ENCODE data around the gene MTCL1. TPM values are rescaled to one million over a fixed set of nuclear protein-coding genes. Genes with fewer than 3 reads are reported as not detected.

The MTCL1 gene
- total RNA-seq, 1 experiment from 2014 or later = 50.1 TPM

DNA sequence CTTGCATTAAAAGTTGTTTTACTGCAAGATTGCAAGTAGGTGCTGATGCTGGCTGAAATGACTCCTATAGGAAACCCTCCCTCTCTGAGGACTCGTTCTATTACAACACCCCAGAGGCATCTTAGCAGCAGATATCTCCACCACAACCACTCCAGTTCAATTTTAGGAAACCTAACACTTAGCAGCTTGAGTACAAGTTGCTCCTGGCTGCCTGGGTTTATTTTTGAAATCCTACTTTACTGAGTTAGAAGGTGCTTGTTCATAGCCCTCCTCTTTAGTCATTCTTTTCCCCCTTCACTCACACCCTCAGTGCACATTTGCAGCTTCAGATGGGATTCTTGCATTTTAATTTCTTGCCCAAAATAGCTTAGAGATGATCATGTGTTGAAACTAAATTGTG lies 111.5 kb downstream of the MTCL1 start:
- ChIA-PET POLR2A (no interaction called here), CTCF (no interaction called here)
- intact Hi-C loops (cut with micrococcal nuclease; ENCODE audit: unreplicated experiment) (no loop called here), in situ Hi-C loops (cut with HindIII; ENCODE audit: low pct_unique_long_range_greater_than_20kb, low sequenced_read_pairs) (no loop called here)
- DNase-seq (ENCODE audit: low read depth, low spot score) (no peak), ATAC-seq (no peak)
- no TSS peak for BruUV-seq (replicated peaks)
- H3K36me3 ChIP-seq (ENCODE audit: control insufficient read depth, insufficient read depth, low read length) = peaks cover 21% of the 10 kb centered on the region
- TF ChIP-seq CTCF (IDR thresholded peaks at IDR 0.05) (no peak), SIN3A (IDR thresholded peaks at IDR 0.05; ENCODE audit: borderline replicate concordance, insufficient read depth, low read depth, low read length) (no peak), REST (IDR thresholded peaks at IDR 0.05; ENCODE audit: insufficient read depth in 1 of 2, low read depth in 2 of 2, low read length in 1 of 2) (no peak), POLR2AphosphoS5 (IDR thresholded peaks at IDR 0.05; ENCODE audit: low read depth, low read length) (no peak), TCF7L2 (IDR thresholded peaks at IDR 0.05; ENCODE audit: low read depth, low read length) (no peak)
- H3K4me1 ChIP-seq (ENCODE audit: control insufficient read depth, insufficient read depth, low read length) = no peaks in the 10 kb centered on the region
- H3K9me3 ChIP-seq (ENCODE audit: control insufficient read depth, insufficient read depth, low read depth, low read length) = no peaks in the 10 kb centered on the region
- H3K27me3 ChIP-seq (ENCODE audit: control insufficient read depth, insufficient read depth, low read length) = no peaks in the 10 kb centered on the region
- H3K4me3 ChIP-seq (ENCODE audit: low read depth in 2 of 2, low read length in 2 of 2) = no peak overlapping the region
- H3K27ac ChIP-seq (ENCODE audit: low read length) = no peak overlapping the region; the same call in 1 of the 2 replicates

DNA sequence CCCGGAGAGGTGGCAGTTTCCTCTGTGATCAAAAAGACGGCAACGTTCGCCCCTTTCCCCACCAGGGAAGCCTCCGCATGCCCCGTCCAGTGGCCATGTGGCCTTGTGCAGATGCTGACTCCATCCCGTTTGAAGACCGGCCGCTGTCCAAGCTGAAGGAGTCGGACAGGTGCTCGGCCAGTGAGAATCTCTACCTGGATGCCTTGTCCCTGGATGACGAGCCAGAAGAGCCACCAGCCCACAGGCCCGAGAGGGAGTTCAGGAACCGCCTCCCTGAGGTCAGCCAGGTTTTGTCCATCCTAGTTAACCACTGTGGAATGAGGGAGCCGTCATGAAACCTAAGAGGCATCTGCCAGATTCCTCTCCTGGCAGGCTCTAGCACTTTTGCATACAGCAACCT lies 113.6 kb downstream of the MTCL1 start:
- Histone ChIP-seq H3K4me3 (ENCODE audit: low read depth in 2 of 2, low read length in 2 of 2) (no peak overlapping the region), H3K27me3 (ENCODE audit: control insufficient read depth, insufficient read depth, low read length) (no peaks in the 10 kb centered on the region), H3K27ac (ENCODE audit: low read length) (no peak overlapping the region), H3K36me3 (ENCODE audit: control insufficient read depth, insufficient read depth, low read length) (peaks cover 19% of the 10 kb centered on the region), H3K9me3 (ENCODE audit: control insufficient read depth, insufficient read depth, low read depth, low read length) (no peaks in the 10 kb centered on the region), H3K4me1 (ENCODE audit: control insufficient read depth, insufficient read depth, low read length) (no peaks in the 10 kb centered on the region)
- DNase-seq (ENCODE audit: low read depth, low spot score) = no peak
- ChIA-PET POLR2A (no interaction called here), CTCF (no interaction called here)
- no peak for TF ChIP-seq POLR2AphosphoS5 (IDR thresholded peaks at IDR 0.05; ENCODE audit: low read depth, low read length)
- TF ChIP-seq CTCF (IDR thresholded peaks at IDR 0.05) = no peak
- no peak for TF ChIP-seq SIN3A (IDR thresholded peaks at IDR 0.05; ENCODE audit: borderline replicate concordance, insufficient read depth, low read depth, low read length)
- TF ChIP-seq TCF7L2 (IDR thresholded peaks at IDR 0.05; ENCODE audit: low read depth, low read length) = no peak
- TF ChIP-seq REST (IDR thresholded peaks at IDR 0.05; ENCODE audit: insufficient read depth in 1 of 2, low read depth in 2 of 2, low read length in 1 of 2) = no peak
- no peak for ATAC-seq
- intact Hi-C loops (cut with micrococcal nuclease; ENCODE audit: unreplicated experiment) (no loop called here), in situ Hi-C loops (cut with HindIII; ENCODE audit: low pct_unique_long_range_greater_than_20kb, low sequenced_read_pairs) (no loop called here)
- BruUV-seq (replicated peaks) = no TSS peak
